Natural killer cell (primary cell): ENCODE results near the gene AARS2. TPM values are rescaled to one million over a fixed set of nuclear protein-coding genes. Genes with fewer than 3 reads are reported as not detected.

Experiments used
- ATAC-seq, 3 donors: fragments of 150-1000 bp in 2 of 3; fragments of 200-7000 bp in 1 of 3; cut with Tn5 transposase; 1 replicate in 1 of 3; 2 replicates in 2 of 3; pipeline ENCODE4 v1.10.0; 2021; ENCODE audit warnings: mild to moderate bottlenecking in 2 of 3, moderate library complexity in 2 of 3
- DNase-seq, 2 donors: peaks; one replicate each; pipeline versions ENCODE4 v3.0.0 to v3.0.0-alpha.2; 2013 to 2021; ENCODE audit warnings: mixed read lengths in 1 of 2
- H3K27ac ChIP-seq: one replicate; pipeline ENCODE4 v1.5.1; 2013; ENCODE audit warnings: mild to moderate bottlenecking, low read length
- H3K27me3 ChIP-seq: one replicate; pipeline ENCODE4 v1.6.1; 2013; ENCODE audit warnings: low read length; ENCODE audit not compliant: control insufficient read depth, insufficient read depth
- H3K36me3 ChIP-seq: one replicate; pipeline ENCODE4 v1.6.1; 2013; ENCODE audit warnings: low read length; ENCODE audit not compliant: control insufficient read depth, insufficient read depth
- H3K4me1 ChIP-seq: one replicate; pipeline ENCODE4 v1.6.1; 2013; ENCODE audit warnings: low read length; ENCODE audit not compliant: control insufficient read depth, insufficient read depth
- H3K4me3 ChIP-seq: one replicate; pipeline ENCODE4 v1.5.1; 2013; ENCODE audit warnings: low read length
- H3K9me3 ChIP-seq: one replicate; pipeline ENCODE4 v1.6.1; 2013; ENCODE audit warnings: low read length; ENCODE audit not compliant: control insufficient read depth, insufficient read depth
- H3K27ac Mint-ChIP-seq, 2 donors: one replicate each; pipeline ENCODE4 v1.8.0; 2022; ENCODE audit warnings: mild to moderate bottlenecking in 2 of 2, mixed read lengths in 2 of 2, moderate library complexity in 1 of 2
- H3K27me3 Mint-ChIP-seq, 2 donors: one replicate each; pipeline ENCODE4 v1.8.0; 2022; ENCODE audit warnings: low read depth in 2 of 2, mixed read lengths in 2 of 2
- H3K36me3 Mint-ChIP-seq: one replicate; pipeline ENCODE4 v1.8.0; 2022; ENCODE audit warnings: mixed read lengths
- H3K4me1 Mint-ChIP-seq, 2 donors: one replicate each; pipeline ENCODE4 v1.8.0; 2022; ENCODE audit warnings: mixed read lengths in 2 of 2
- H3K4me3 Mint-ChIP-seq: one replicate; pipeline ENCODE4 v1.8.0; 2022; ENCODE audit warnings: mild to moderate bottlenecking, moderate library complexity, mixed read lengths
- H3K9me3 Mint-ChIP-seq, 2 donors: one replicate each; pipeline ENCODE4 v1.8.0; 2022; ENCODE audit warnings: mixed read lengths in 2 of 2
- WGBS: methylation state at CpG from one replicate; pipeline ENCODE4 v1.1.7; 2013; ENCODE audit warnings: missing lambda C conversion rate; ENCODE audit not compliant: insufficient coverage; 5-methylcytosine and 5-hydroxymethylcytosine counted together
- intact Hi-C: fragments of 100-400 bp; cut with micrococcal nuclease; formaldehyde crosslinking; loops from one replicate; pipeline ENCODE4 v1.14.2; 2022
- total RNA-seq, 4 donors: library from RNA; stranded (reverse); fragments of 120-200 nt in 1 of 4; gene quantifications; one replicate each; pipeline versions ENCODE4 v1.2.3 to v1.2.4, GENCODE V29; 2013 to 2022
- TF ChIP-seq, protein P1 (sequence below): fragments of 200-600 bp; IDR thresholded peaks from one replicate; pipeline ENCODE4 v1.8.0; 2022; ENCODE audit warnings: antibody characterized with exemption

AARS2 gene
- total RNA-seq, 3 donors from 2014 or later (not counting 1 experiment from before 2014, with no cell fraction given) = 14.1 to 17.2 (median 14.2) TPM

DNA sequence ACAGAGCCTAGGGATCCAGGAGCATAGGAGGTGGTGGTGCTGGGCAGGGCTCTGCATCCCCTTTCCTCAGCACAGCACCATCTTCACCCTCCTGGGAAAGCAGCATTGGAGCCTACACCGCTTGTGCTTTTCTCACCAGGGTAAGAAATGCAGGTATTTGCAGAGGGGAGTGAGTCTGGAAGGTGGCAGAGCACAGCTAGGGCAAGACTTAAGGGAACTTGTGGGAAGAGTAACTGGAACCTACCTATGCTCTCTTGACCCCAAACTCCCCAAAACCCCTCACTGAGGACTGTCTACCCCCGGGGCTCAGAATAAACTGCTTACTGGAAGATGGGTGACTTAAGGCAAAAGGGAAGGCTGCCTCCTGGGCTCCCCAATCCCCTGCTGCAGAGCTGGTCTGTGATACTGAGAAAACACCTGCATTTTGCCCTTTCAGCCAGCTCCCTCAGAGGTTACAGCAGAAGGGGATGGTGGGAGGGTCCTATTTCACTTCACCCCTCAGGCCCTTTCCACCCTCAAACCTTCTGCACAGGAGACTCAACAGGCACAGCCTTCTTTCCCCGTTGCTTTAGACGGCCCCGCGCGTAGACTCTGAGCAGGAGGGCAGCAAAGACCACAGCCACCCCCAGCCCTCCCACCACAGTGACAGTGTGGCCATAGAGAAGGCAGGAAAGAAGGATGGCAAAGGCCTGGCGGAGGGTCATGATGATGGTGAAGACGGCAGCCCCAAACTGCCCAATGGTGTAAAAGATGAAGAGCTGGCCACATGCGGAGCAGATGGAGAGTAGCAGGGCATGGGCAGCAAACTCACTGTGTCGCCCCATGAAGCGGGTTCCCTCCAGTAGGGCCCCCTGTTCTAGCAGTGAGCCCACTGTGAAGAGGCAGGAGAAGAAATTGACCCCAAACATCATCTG, 58.7 kb downstream of the AARS2 start:
- DNase-seq (peak in 1 of 2 donors; percentile 18), ATAC-seq (no peak)
- 79% methylated on average over 10 of the region's 12 CpGs for WGBS
- Mint-ChIP-seq H3K27me3 (no peaks in the 10 kb centered on the region), H3K9me3 (no peaks in the 10 kb centered on the region), H3K36me3 (peaks cover 10% of the 10 kb centered on the region), H3K27ac (peak overlapping the region; percentile 90 to 97), H3K4me3 (peak overlapping the region; percentile 86), H3K4me1 (peaks cover 55 to 66% of the 10 kb centered on the region in 2 donors)
- H3K36me3 ChIP-seq = peaks cover 63% of the 10 kb centered on the region
- intact Hi-C loops = no loop called here
- no peaks in the 10 kb centered on the region for H3K9me3 ChIP-seq
- H3K4me3 ChIP-seq = no peak overlapping the region
- H3K27me3 ChIP-seq = no peaks in the 10 kb centered on the region
- H3K4me1 ChIP-seq = peaks cover 23% of the 10 kb centered on the region
- H3K27ac ChIP-seq = no peak overlapping the region
- TF ChIP-seq, protein P1, sequence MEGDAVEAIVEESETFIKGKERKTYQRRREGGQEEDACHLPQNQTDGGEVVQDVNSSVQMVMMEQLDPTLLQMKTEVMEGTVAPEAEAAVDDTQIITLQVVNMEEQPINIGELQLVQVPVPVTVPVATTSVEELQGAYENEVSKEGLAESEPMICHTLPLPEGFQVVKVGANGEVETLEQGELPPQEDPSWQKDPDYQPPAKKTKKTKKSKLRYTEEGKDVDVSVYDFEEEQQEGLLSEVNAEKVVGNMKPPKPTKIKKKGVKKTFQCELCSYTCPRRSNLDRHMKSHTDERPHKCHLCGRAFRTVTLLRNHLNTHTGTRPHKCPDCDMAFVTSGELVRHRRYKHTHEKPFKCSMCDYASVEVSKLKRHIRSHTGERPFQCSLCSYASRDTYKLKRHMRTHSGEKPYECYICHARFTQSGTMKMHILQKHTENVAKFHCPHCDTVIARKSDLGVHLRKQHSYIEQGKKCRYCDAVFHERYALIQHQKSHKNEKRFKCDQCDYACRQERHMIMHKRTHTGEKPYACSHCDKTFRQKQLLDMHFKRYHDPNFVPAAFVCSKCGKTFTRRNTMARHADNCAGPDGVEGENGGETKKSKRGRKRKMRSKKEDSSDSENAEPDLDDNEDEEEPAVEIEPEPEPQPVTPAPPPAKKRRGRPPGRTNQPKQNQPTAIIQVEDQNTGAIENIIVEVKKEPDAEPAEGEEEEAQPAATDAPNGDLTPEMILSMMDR = no peak

DNA sequence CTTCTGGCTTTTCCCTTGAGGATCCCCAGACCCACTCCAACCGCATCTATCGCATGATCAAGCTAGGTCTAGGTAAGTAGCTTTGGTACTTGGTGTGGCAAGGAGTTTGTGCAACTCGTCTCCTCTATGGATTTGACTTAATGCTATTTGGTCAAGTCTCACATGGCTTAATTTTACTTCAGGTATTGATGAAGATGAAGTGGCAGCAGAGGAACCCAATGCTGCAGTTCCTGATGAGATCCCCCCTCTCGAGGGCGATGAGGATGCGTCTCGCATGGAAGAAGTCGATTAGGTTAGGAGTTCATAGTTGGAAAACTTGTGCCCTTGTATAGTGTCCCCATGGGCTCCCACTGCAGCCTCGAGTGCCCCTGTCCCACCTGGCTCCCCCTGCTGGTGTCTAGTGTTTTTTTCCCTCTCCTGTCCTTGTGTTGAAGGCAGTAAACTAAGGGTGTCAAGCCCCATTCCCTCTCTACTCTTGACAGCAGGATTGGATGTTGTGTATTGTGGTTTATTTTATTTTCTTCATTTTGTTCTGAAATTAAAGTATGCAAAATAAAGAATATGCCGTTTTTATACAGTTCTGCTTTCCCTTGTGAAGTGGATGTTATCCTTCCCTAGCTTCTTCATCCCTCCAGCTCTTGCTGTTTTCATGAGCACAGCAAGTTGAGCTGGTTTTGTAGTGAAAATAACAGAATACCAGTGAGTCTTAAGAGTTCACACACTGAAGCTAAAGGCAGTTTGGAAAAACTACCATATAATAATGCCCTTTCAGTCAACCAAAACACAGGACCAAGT, 59.6 kb downstream of the AARS2 start:
- no peaks in the 10 kb centered on the region for H3K9me3 ChIP-seq
- H3K27ac Mint-ChIP-seq = peak overlapping the region; percentile 90 to 97
- H3K27me3 Mint-ChIP-seq = no peaks in the 10 kb centered on the region
- peaks cover 59 to 68% of the 10 kb centered on the region in 2 donors for H3K4me1 Mint-ChIP-seq
- 75% methylated on average over 7 of the region's 10 CpGs for WGBS
- ATAC-seq (peak in 1 of 3 donors; percentile 24), DNase-seq (peak in 1 of 2 donors; percentile 79)
- intact Hi-C loops = no loop called here
- TF ChIP-seq, protein P1 = peak; percentile 46
- no peaks in the 10 kb centered on the region for H3K9me3 Mint-ChIP-seq
- peaks cover 16% of the 10 kb centered on the region for H3K36me3 Mint-ChIP-seq
- peak overlapping the region; percentile 37 for H3K4me3 Mint-ChIP-seq
- H3K27me3 ChIP-seq = no peaks in the 10 kb centered on the region
- peaks cover 66% of the 10 kb centered on the region for H3K36me3 ChIP-seq
- peaks cover 29% of the 10 kb centered on the region for H3K4me1 ChIP-seq
- no peak overlapping the region for H3K4me3 ChIP-seq
- H3K27ac ChIP-seq = no peak overlapping the region

DNA sequence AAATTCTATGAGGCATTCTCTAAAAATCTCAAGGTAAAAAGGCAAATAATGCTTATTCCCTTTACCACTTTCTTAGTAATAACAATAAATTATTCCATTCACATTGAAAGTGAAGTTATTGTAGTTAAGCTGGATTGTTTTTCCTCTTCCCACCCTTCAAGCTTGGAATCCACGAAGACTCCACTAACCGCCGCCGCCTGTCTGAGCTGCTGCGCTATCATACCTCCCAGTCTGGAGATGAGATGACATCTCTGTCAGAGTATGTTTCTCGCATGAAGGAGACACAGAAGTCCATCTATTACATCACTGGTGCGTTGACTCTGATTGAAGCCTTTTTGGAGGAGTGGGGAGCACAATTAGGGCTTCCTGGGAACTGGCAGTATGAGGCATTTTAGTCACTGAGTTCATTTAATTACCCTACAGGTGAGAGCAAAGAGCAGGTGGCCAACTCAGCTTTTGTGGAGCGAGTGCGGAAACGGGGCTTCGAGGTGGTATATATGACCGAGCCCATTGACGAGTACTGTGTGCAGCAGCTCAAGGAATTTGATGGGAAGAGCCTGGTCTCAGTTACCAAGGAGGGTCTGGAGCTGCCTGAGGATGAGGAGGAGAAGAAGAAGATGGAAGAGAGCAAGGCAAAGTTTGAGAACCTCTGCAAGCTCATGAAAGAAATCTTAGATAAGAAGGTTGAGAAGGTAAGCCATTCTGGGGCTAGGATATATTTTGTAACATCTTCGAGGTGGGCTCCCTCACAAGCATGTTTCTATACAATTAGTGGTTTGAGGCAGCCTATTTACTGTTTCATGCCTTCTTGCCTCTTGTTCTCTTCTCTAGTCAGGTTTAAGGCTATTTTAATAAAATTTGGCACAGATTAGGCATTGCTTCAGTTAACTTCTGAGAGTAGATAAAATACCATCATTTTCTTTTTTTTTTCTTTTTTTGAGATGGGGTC, 61.3 kb downstream of the AARS2 start:
- intact Hi-C loops = no loop called here
- Mint-ChIP-seq H3K27ac (peak overlapping the region; percentile 6 to 11), H3K4me3 (no peak overlapping the region), H3K36me3 (peaks cover 18% of the 10 kb centered on the region), H3K9me3 (no peaks in the 10 kb centered on the region), H3K4me1 (peaks cover 65 to 71% of the 10 kb centered on the region in 2 donors), H3K27me3 (no peaks in the 10 kb centered on the region)
- TF ChIP-seq, protein P1 = no peak
- DNase-seq = peak in 1 of 2 donors; percentile 19
- Histone ChIP-seq H3K4me1 (peaks cover 27% of the 10 kb centered on the region), H3K27me3 (no peaks in the 10 kb centered on the region), H3K9me3 (no peaks in the 10 kb centered on the region), H3K27ac (no peak overlapping the region), H3K36me3 (peaks cover 66% of the 10 kb centered on the region), H3K4me3 (no peak overlapping the region)
- 91% methylated on average over 13 of the region's 14 CpGs for WGBS
- no peak for ATAC-seq
